Loucy (cell line): ENCODE data around the gene WNK1.

ENCODE experiments used
- H2AFZ ChIP-seq: fragments of 200-600 bp; sonication (generic); 2 replicates; pipeline ENCODE4 v1.6.0; 2016; ENCODE audit warnings: antibody characterized with exemption, mild to moderate bottlenecking, low read length, moderate library complexity
- H3F3A ChIP-seq: fragments of 200-600 bp; 2 replicates; pipeline ENCODE4 v1.6.0; 2016; ENCODE audit warnings: antibody characterized with exemption, low read depth, mild to moderate bottlenecking
- H3K27me3 ChIP-seq: fragments of 200-600 bp; sonication (generic); 2 replicates; pipeline ENCODE4 v1.6.1; 2014; ENCODE audit warnings: low read length, mild to moderate bottlenecking; ENCODE audit not compliant: insufficient read depth, poor library complexity, severe bottlenecking
- H3K36me3 ChIP-seq: fragments of 200-600 bp; sonication (generic); 2 replicates; pipeline ENCODE4 v1.6.1; 2016; ENCODE audit warnings: low read length; ENCODE audit not compliant: insufficient read depth
- H3K4me1 ChIP-seq: fragments of 200-600 bp; sonication (generic); 2 replicates; pipeline ENCODE4 v1.5.1; 2014; ENCODE audit warnings: low read length, mild to moderate bottlenecking; ENCODE audit not compliant: insufficient read depth, poor library complexity, severe bottlenecking
- H3K4me2 ChIP-seq: fragments of 200-600 bp; sonication (generic); 2 replicates; pipeline ENCODE4 v1.6.0; 2014; ENCODE audit warnings: antibody characterized with exemption, low read length, low read depth, mild to moderate bottlenecking; ENCODE audit not compliant: poor library complexity, severe bottlenecking
- H3K4me3 ChIP-seq: fragments of 200-600 bp; sonication (generic); 2 replicates; pipeline ENCODE4 v1.5.1; 2014; ENCODE audit warnings: low read length, mild to moderate bottlenecking, mixed read lengths; ENCODE audit not compliant: poor library complexity, severe bottlenecking
- H3K79me2 ChIP-seq: fragments of 200-600 bp; sonication (generic); 2 replicates; pipeline ENCODE4 v1.6.1; 2014; ENCODE audit warnings: low read length; ENCODE audit not compliant: insufficient read depth
- H3K9ac ChIP-seq: fragments of 200-600 bp; sonication (generic); 2 replicates; pipeline ENCODE4 v1.6.0; 2014; ENCODE audit warnings: mild to moderate bottlenecking, low read depth, low read length, moderate library complexity; ENCODE audit not compliant: poor library complexity, severe bottlenecking
- H3K9me2 ChIP-seq: fragments of 200-600 bp; sonication (generic); replicated peaks from 2 replicates; pipeline ENCODE4 v1.6.1; 2016; ENCODE audit warnings: low read depth, low read length, mixed read lengths
- H3K9me3 ChIP-seq: fragments of 200-600 bp; sonication (generic); 2 replicates; pipeline ENCODE4 v1.6.1; 2014; ENCODE audit warnings: mild to moderate bottlenecking, antibody characterized with exemption, low read length, low read depth; ENCODE audit not compliant: insufficient read depth
- H4K20me1 ChIP-seq: fragments of 200-600 bp; sonication (generic); 2 replicates; pipeline ENCODE4 v1.6.0; 2014; ENCODE audit warnings: antibody characterized with exemption, low read length, mild to moderate bottlenecking; ENCODE audit not compliant: insufficient read depth, poor library complexity, severe bottlenecking
- EZH2phosphoT487 ChIP-seq: fragments of 200-600 bp; IDR thresholded peaks from 2 replicates; pipeline ENCODE4 v1.6.1; 2018; ENCODE audit warnings: antibody characterized with exemption, mild to moderate bottlenecking, moderate library complexity, borderline replicate concordance
- TF ChIP-seq, protein P1 (sequence below): fragments of 200-600 bp; sonication (generic); conservative IDR thresholded peaks from 2 replicates; pipeline ENCODE4 v1.5.1; 2014; ENCODE audit warnings: mild to moderate bottlenecking, antibody characterized with exemption, low read length

Gene WNK1

DNA sequence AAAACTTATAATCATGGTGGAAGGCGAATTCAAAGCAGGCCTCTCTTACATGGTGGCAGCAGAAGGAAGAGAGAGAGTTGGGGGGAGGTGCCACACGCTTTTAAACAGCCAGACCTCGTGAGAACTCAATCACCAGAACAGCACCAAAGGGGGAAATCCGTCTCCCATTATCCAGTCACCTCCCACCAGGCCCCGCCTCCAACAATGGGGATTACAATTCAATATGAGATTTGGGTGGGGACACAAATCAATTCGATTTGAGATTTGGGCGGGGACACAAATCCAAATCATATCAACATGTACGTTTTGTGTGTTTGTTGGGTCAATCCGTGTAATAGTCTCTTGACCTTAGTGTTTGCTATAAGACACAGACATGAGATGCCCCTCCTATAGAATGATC lies 21.8 kb upstream of the WNK1 start:
- Histone ChIP-seq H3K36me3 (no peaks in the 10 kb centered on the region), H4K20me1 (no peaks in the 10 kb centered on the region), H3K4me1 (peaks cover 60% of the 10 kb centered on the region), H3K9me2 (no peaks in the 10 kb centered on the region), H3K79me2 (no peaks in the 10 kb centered on the region), H3K4me3 (no peak overlapping the region), H3K9me3 (peaks cover 8% of the 10 kb centered on the region; the same call in 1 of the 2 replicates), H3K9ac (no peak overlapping the region), H3K4me2 (no peak overlapping the region), H2AFZ (no peak overlapping the region), H3K27me3 (no peaks in the 10 kb centered on the region), H3F3A (peaks cover 23% of the 10 kb centered on the region)
- TF ChIP-seq EZH2phosphoT487 = no peak
- TF ChIP-seq, protein P1, sequence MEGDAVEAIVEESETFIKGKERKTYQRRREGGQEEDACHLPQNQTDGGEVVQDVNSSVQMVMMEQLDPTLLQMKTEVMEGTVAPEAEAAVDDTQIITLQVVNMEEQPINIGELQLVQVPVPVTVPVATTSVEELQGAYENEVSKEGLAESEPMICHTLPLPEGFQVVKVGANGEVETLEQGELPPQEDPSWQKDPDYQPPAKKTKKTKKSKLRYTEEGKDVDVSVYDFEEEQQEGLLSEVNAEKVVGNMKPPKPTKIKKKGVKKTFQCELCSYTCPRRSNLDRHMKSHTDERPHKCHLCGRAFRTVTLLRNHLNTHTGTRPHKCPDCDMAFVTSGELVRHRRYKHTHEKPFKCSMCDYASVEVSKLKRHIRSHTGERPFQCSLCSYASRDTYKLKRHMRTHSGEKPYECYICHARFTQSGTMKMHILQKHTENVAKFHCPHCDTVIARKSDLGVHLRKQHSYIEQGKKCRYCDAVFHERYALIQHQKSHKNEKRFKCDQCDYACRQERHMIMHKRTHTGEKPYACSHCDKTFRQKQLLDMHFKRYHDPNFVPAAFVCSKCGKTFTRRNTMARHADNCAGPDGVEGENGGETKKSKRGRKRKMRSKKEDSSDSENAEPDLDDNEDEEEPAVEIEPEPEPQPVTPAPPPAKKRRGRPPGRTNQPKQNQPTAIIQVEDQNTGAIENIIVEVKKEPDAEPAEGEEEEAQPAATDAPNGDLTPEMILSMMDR = no peak

DNA sequence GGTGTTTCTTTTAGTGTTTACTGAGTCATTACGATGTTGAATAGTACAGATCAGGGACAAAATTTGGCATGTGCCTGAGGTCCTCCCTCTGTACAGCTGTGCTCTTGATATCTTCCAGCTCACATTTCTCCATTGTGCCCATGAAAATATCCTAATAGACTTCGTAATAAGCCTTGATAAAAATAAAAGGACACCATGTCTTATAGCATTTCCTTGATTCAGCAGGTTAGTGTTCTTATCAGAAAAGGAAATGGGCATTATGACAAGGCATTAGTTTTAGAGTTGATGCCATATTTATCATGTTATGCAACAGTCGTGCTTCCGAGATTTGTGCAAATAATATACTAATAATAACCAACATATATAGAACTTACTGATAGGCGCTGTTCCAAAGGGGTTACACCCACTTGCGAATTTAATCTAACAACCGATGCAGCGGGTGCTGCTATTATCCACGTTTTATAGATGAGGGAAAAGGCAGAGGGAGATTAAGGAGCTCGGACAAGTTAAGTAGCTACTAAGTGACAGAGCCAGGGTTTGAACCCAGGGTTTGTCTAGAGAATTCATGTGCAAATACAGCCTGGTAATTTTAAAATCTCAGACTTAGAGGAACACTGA lies 15.1 kb upstream of the WNK1 start:
- Histone ChIP-seq H3K9me2 (no peaks in the 10 kb centered on the region), H3K79me2 (no peaks in the 10 kb centered on the region), H3K4me1 (peaks cover 16% of the 10 kb centered on the region), H3F3A (no peaks in the 10 kb centered on the region), H3K27me3 (no peaks in the 10 kb centered on the region), H3K9ac (no peak overlapping the region), H2AFZ (no peak overlapping the region), H4K20me1 (no peaks in the 10 kb centered on the region), H3K36me3 (no peaks in the 10 kb centered on the region), H3K4me3 (no peak overlapping the region), H3K9me3 (peaks cover 3% of the 10 kb centered on the region; the same call in 1 of the 2 replicates), H3K4me2 (no peak overlapping the region)
- TF ChIP-seq, protein P1 = no peak
- no peak for TF ChIP-seq EZH2phosphoT487

DNA sequence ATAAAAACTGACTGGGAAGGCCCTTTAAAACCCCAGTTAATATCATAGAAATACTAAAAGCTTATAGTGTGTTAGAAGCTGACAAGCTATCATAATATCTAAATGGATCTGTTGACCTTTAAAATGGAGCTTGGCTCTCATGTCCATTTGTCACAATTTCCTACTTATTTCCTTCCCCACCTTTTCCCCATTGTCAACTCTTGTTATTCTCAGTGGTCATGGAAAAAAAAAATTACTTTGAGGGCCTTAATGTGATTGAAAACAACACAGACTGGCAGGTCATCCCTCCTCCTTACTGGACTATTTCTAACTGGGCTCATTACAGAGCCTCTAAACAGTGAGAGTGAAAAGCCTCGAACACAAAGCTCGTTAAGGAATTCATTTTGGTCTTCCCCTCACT lies 13.7 kb upstream of the WNK1 start:
- no peaks in the 10 kb centered on the region for H3K9me2 ChIP-seq
- H3K79me2 ChIP-seq = no peaks in the 10 kb centered on the region
- H3K27me3 ChIP-seq = no peaks in the 10 kb centered on the region
- peak overlapping the region; percentile 60 for H2AFZ ChIP-seq
- no peak overlapping the region for H3K4me3 ChIP-seq
- H3K9me3 ChIP-seq = peaks cover 3% of the 10 kb centered on the region; the same call in 1 of the 2 replicates
- H4K20me1 ChIP-seq = no peaks in the 10 kb centered on the region
- H3K9ac ChIP-seq = peak overlapping the region; percentile 25
- peaks cover 16% of the 10 kb centered on the region for H3K4me1 ChIP-seq
- TF ChIP-seq, protein P1 = no peak
- TF ChIP-seq EZH2phosphoT487 = no peak
- no peak overlapping the region for H3K4me2 ChIP-seq
- H3K36me3 ChIP-seq = no peaks in the 10 kb centered on the region
- H3F3A ChIP-seq = no peaks in the 10 kb centered on the region
